ENCODE measurements around the gene TSC22D4. TPM values are rescaled to one million over a fixed set of nuclear protein-coding genes. Genes with fewer than 3 reads are reported as not detected.
A peak's percentile ranks its signal among the peaks of the same experiment; 100 is the strongest.

The TSC22D4 gene
- total and polyA plus RNA-seq, 4 donors = 5.5 to 21.2 (median 11.4) TPM

- TF ChIP-seq REST (IDR thresholded peaks at IDR 0.05) = peak; percentile 86
- TF ChIP-seq TAF1 (conservative IDR thresholded peaks at IDR 0.05) = peak; percentile 91
- peak; percentile 69 to 77 for TF ChIP-seq JUND (IDR thresholded peaks at IDR 0.05)
- peak; percentile 93 for TF ChIP-seq MAX (IDR thresholded peaks at IDR 0.05)
- peak in 1 of 2 donors; percentile 43 for TF ChIP-seq EGR1 (IDR thresholded peaks at IDR 0.05; ENCODE audit: low read depth in 2 of 2)
- peak in 1 of 2 donors; percentile 14 for TF ChIP-seq RXRA (IDR thresholded peaks at IDR 0.05)
- peak; percentile 40 to 84 for TF ChIP-seq GABPA (IDR thresholded peaks at IDR 0.05 in 1 of 2, conservative IDR thresholded peaks at IDR 0.05 in 1 of 2)
Measured at GRCh38 chr7:100428967-100429636, 49.9 kb downstream of the TSC22D4 start (continued).

GRCh38 chr7:100428199-100428966 lies 50.6 kb downstream of the TSC22D4 start, which contains the start of gene ZCWPW1:
TSS of gene ZCWPW1 (minus strand) at chr7:100428703. CDS start at chr7:100420649, 8,054 bp downstream.
- under 1% methylated on average over 66 of the region's 66 CpGs for WGBS
- no peaks in the 10 kb centered on the region for H3K27me3 ChIP-seq (ENCODE audit: control insufficient read depth in 4 of 4, insufficient read depth in 4 of 4, low read length in 3 of 4)
- H3K9me3 ChIP-seq (ENCODE audit: control insufficient read depth in 4 of 4, low read length in 3 of 4) = no peaks in the 10 kb centered on the region
- peaks cover 4 to 5% (median 5%) of the 10 kb centered on the region in 4 donors for H3K36me3 ChIP-seq (ENCODE audit: control insufficient read depth in 4 of 4, insufficient read depth in 3 of 4, low read depth in 1 of 4, low read length in 3 of 4)
- peak within 1 kb of the TSS; percentile 93 to 99 for H3K9ac ChIP-seq (ENCODE audit: low read depth in 1 of 2, low read length in 2 of 2)
- TF ChIP-seq ATF3 (IDR thresholded peaks at IDR 0.05) (no peak), SP1 (IDR thresholded peaks at IDR 0.05) (peak; percentile 84), NR2F2 (IDR thresholded peaks at IDR 0.05) (no peak), CTCF (IDR thresholded peaks at IDR 0.05; ENCODE audit: low read depth, low read length, missing input control) (no peak), YY1 (IDR thresholded peaks at IDR 0.05) (peak; percentile 98), REST (IDR thresholded peaks at IDR 0.05) (peak; percentile 94), FOXA2 (IDR thresholded peaks at IDR 0.05) (peak; percentile 7), RXRA (IDR thresholded peaks at IDR 0.05) (peak in 1 of 2 donors; percentile 11), EGR1 (IDR thresholded peaks at IDR 0.05; ENCODE audit: low read depth in 2 of 2) (peak; percentile 87 to 92), RAD21 (IDR thresholded peaks at IDR 0.05) (peak in 1 of 2 donors; percentile 12), MAX (IDR thresholded peaks at IDR 0.05) (peak; percentile 100), HNF4A (conservative IDR thresholded peaks at IDR 0.05) (peak in 1 of 2 donors; percentile 23), TAF1 (conservative IDR thresholded peaks at IDR 0.05) (peak; percentile 96), GABPA (IDR thresholded peaks at IDR 0.05 in 1 of 2, conservative IDR thresholded peaks at IDR 0.05 in 1 of 2) (peak; percentile 30 to 80), FOXA1 (IDR thresholded peaks at IDR 0.05) (no peak), JUND (IDR thresholded peaks at IDR 0.05) (no peak), ZBTB33 (IDR thresholded peaks at IDR 0.05) (no peak), HNF4G (IDR thresholded peaks at IDR 0.05) (no peak)
- peaks cover 12 to 27% (median 18%) of the 10 kb centered on the region in 4 donors for H3K4me1 ChIP-seq (ENCODE audit: control insufficient read depth in 4 of 4, insufficient read depth in 4 of 4, low read length in 3 of 4)
- DNase-seq (ENCODE audit: low spot score) = peak; percentile 93
- H3K27ac ChIP-seq (ENCODE audit: low read depth in 1 of 2, low read length in 2 of 2) = peak within 1 kb of the TSS; percentile 100
- peak within 1 kb of the TSS; percentile 74 to 90 (median 87) for H3K4me3 ChIP-seq (ENCODE audit: low read depth in 1 of 3, low read length in 3 of 3)

Data from liver (tissue), 9 donors.